HepG2 (cell line): ENCODE data around the gene HS3ST5. TPM values are rescaled to one million over a fixed set of nuclear protein-coding genes. Genes with fewer than 3 reads are reported as not detected.

ENCODE experiments used
- ARID3A ChIP-seq: IDR thresholded peaks from 2 replicates; pipeline ENCODE4 v1.6.1; 2012; ENCODE audit warnings: low read depth, low read length, improper control_type of control experiment
- DNMT3B ChIP-seq: conservative IDR thresholded peaks from 2 replicates; pipeline ENCODE4 v1.6.1; 2016; ENCODE audit warnings: missing biosample characterization, control low read depth
- E2F5 ChIP-seq: sonication (generic); formaldehyde crosslinking; conservative IDR thresholded peaks from 2 replicates; pipeline ENCODE4 v1.4.0; 2020; ENCODE audit warnings: missing genetic modification reagents
- EHMT2 ChIP-seq: fragments of 200-600 bp; sonication (generic); IDR thresholded peaks from 2 replicates; pipeline ENCODE4 v1.7.0; 2017; ENCODE audit warnings: antibody characterized with exemption, low read depth, low read length, borderline replicate concordance
- ETV6 ChIP-seq: sonication (generic); formaldehyde crosslinking; conservative IDR thresholded peaks from 2 replicates; pipeline ENCODE4 v1.4.0; 2020; ENCODE audit warnings: missing genetic modification reagents
- HMGA1 ChIP-seq: sonication (generic); formaldehyde crosslinking; conservative IDR thresholded peaks from 2 replicates; pipeline ENCODE4 v1.4.0; 2020; ENCODE audit warnings: missing genetic modification reagents
- SNAPC4 ChIP-seq: sonication (generic); formaldehyde crosslinking; IDR thresholded peaks from 2 replicates; pipeline ENCODE4 v1.4.0; 2020; ENCODE audit warnings: mild to moderate bottlenecking, missing genetic modification reagents
- ZNF280B ChIP-seq: sonication (generic); formaldehyde crosslinking; IDR thresholded peaks from 2 replicates; pipeline ENCODE4 v1.5.0; 2020; ENCODE audit warnings: missing genetic modification reagents, mild to moderate bottlenecking, borderline replicate concordance
- ZNF280D ChIP-seq: sonication (generic); formaldehyde crosslinking; IDR thresholded peaks from 2 replicates; pipeline ENCODE4 v1.5.1; 2020; ENCODE audit warnings: mild to moderate bottlenecking, missing genetic modification reagents
- ZNF704 ChIP-seq: sonication (generic); formaldehyde crosslinking; IDR thresholded peaks from 2 replicates; pipeline ENCODE4 v1.8.1; 2023; ENCODE audit warnings: mild to moderate bottlenecking, inconsistent platforms, moderate library complexity, missing genetic modification reagents, borderline replicate concordance
- ZNF724P ChIP-seq: sonication (generic); formaldehyde crosslinking; IDR thresholded peaks from 2 replicates; pipeline ENCODE4 v1.8.0; 2022; ENCODE audit warnings: missing genetic modification reagents, borderline replicate concordance
- polyA plus RNA-seq, 8 experiments: library from polyadenylated mRNA; depleted of rRNA in 3 of 8; stranded (reverse) in 7 of 8; unstranded in 1 of 8; fragments of >200 nt; fragmentation: Illumina TruSeq in 4 of 8; extraction: Trizol in 4 of 8; gene quantifications; 2 replicates each; pipeline versions ENCODE4 v1.2.1 to v1.2.3, GENCODE V29; 2011 to 2016; ENCODE audit warnings: low read depth in 4 of 8, missing spikeins in 1 of 8, mixed read lengths in 1 of 8; ENCODE audit not compliant: insufficient read depth in 1 of 8
- total RNA-seq, 5 experiments: library from RNA; depleted of rRNA; stranded (reverse); fragments of >200 nt; fragmentation: Illumina TruSeq; extraction: Trizol; gene quantifications; 2 replicates each; pipeline ENCODE4 v1.2.3, GENCODE V29; 2016; ENCODE audit warnings: low read depth in 1 of 5

The HS3ST5 gene
- total and polyA plus RNA-seq, 2 of the 13 experiments (the other 11 are each of a cell fraction or from before 2014, with no cell fraction given), result 1.1 to 1.6 TPM

GRCh38 chr6:114301596-114302219, 41.1 kb downstream of the HS3ST5 start (continued):
- no peak for TF ChIP-seq ZNF280D (CRISPR knock-in tag)
- TF ChIP-seq HMGA1, result no peak
- no peak for TF ChIP-seq E2F5 (CRISPR knock-in tag)
- TF ChIP-seq SNAPC4 (CRISPR knock-in tag), result no peak
- TF ChIP-seq DNMT3B (CRISPR knock-in tag), result 0 out of 2 replicates have a peak, but pooled peaks have one; percentile 26
- no peak for TF ChIP-seq ZNF280B (CRISPR knock-in tag)
- TF ChIP-seq EHMT2, result no peak
- TF ChIP-seq ZNF704 (CRISPR knock-in tag), result no peak
- no peak for TF ChIP-seq ETV6 (CRISPR knock-in tag)
- TF ChIP-seq ARID3A, result 0 out of 2 replicates have a peak, but pooled peaks have one; percentile 16
- TF ChIP-seq ZNF724P (CRISPR knock-in tag), result no peak
